GM18907 (cell line): ENCODE data around the gene KRTAP10-5.

Experiments used
- ATAC-seq: cut with Tn5 transposase; IDR thresholded peaks from one replicate; pipeline ENCODE4 v1.9.1; 2021; ENCODE audit warnings: mild to moderate bottlenecking, moderate library complexity; ENCODE audit not compliant: unreplicated experiment

The KRTAP10-5 gene

DNA sequence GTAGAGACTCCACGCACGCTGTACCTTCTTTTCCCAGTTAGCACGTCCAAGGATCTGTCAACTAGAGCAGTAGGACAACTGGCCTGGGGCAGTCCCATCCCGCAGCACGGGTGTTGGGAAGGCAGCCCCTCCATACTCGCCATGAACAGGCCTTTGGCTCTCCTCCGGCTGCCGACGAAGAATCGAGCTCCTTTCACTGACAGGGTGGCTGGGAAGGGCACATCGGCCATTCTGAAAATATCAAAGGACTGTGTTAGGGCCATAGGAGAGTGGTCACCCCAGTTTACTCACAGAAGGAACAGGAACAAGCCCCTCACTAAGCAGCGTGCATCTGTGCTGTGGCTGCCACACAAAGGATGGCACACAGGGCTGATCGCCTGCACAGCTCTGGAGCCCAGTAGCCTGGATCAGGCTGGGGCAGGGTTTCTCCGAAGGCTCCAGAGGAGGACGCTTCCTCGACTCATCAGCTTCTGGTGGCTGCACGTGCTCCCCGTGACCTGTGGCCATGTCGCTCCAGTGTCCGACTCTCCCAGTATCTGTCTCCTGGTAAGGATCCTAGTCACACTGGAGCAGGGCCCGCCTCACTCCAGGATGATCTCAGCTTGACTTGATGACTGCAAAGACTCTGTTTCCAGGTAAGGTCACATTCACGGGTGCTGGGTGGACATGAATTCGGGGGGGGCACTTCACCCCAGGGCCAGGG is 49.4 kb downstream of the KRTAP10-5 start:
- no peak for ATAC-seq

DNA sequence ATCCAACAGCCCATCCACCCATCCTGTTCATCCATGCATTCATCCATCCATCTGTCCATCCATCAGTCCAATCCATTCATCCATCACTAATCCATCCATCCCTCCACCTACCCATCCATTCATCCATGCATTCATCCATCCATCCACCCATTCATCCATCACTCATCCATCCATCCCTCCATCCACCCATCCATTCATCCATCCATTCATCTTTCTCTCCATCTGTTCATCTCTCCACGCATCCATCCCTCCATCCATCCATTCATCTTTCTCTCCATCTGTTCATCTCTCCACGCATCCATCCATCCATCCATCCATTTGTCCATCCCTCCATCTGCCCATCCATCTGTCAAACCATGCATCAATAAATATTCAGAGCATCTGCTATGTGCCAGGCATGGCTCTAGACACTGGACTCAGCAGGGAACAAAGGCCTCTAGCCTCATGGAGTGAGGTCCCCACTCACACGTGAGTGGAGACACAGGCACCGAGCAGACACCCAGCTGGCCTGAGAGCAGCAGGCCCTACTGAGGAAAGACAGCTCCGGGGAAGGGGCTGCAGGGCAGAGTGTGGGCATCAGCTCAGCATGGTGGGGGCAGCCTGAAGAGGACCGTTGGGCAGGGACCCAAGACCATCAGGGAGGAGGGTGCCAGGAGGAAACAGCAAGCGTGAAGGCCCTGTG is 50.0 kb downstream of the KRTAP10-5 start:
- ATAC-seq = no peak

DNA sequence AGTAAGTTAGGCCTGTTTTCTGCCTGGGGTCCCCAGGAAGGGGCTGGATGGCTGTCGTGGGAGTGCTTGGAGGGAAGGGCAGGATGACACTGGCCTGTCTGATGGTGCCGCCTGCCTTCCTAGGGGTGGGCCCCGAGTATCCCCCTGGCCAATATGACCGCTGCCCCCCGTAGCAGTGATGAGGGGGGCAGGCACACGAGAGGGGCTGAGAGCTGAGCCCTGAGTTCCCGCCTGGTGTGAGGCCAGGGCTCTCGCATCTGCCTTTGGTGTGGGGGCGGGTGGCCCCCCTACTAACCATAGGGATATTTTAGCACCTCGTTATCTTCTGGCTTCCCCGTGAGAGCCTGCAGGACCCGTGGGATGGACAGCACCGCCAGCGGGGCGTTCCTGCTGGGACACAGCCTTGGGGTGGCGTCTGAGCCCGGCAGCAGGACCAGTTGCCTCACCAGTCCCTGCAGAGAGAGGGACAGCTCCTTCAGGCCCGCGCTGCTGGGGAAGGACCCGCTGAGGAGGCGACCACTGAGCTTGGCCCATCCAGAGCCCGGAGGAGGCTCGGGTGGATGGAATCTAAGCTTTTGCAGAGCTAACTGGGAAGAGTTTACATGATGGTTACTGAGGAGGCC is 50.8 kb downstream of the KRTAP10-5 start:
- no peak for ATAC-seq
